Endodermal cell (in vitro differentiated cells): ENCODE results near the gene THSD7B. TPM values are rescaled to one million over a fixed set of nuclear protein-coding genes. Genes with fewer than 3 reads are reported as not detected.
A peak's percentile ranks its signal among the peaks of the same experiment; 100 is the strongest.

ENCODE experiments used
- DNase-seq: peaks from one replicate; pipeline ENCODE4 v3.0.0-alpha.2; 2017
- H3K27ac ChIP-seq: 2 replicates; pipeline ENCODE4 v1.5.1; 2013; ENCODE audit warnings: mild to moderate bottlenecking, low read depth, low read length, moderate library complexity
- H3K27me3 ChIP-seq: 2 replicates; pipeline ENCODE4 v1.6.1; 2013; ENCODE audit warnings: mild to moderate bottlenecking, low read length, moderate library complexity; ENCODE audit not compliant: insufficient read depth, control insufficient read depth, poor library complexity, severe bottlenecking
- H3K36me3 ChIP-seq: 2 replicates; pipeline ENCODE4 v1.7.0; 2013; ENCODE audit warnings: mild to moderate bottlenecking, low read length, moderate library complexity; ENCODE audit not compliant: control insufficient read depth, insufficient read depth
- H3K4me1 ChIP-seq: one replicate; pipeline ENCODE4 v1.7.0; 2013; ENCODE audit warnings: low read length; ENCODE audit not compliant: control insufficient read depth, insufficient read depth
- H3K4me3 ChIP-seq: 2 replicates; pipeline ENCODE4 v1.5.1; 2013; ENCODE audit warnings: mild to moderate bottlenecking, low read length, moderate library complexity
- H3K9ac ChIP-seq: 2 replicates; pipeline ENCODE4 v1.6.1; 2013; ENCODE audit warnings: mild to moderate bottlenecking, low read length, moderate library complexity; ENCODE audit not compliant: poor library complexity, severe bottlenecking; ENCODE audit errors: extremely low read depth
- H3K9me3 ChIP-seq: 2 replicates; pipeline ENCODE4 v1.6.1; 2013; ENCODE audit warnings: mild to moderate bottlenecking, low read length, moderate library complexity; ENCODE audit not compliant: control insufficient read depth
- H3K27ac Mint-ChIP-seq: 2 replicates; pipeline ENCODE4 v1.8.0; 2020; ENCODE audit warnings: mixed read lengths
- H3K27me3 Mint-ChIP-seq: 2 replicates; pipeline ENCODE4 v1.8.0; 2021; ENCODE audit warnings: mild to moderate bottlenecking, mixed read lengths; ENCODE audit not compliant: insufficient read depth
- H3K36me3 Mint-ChIP-seq: 2 replicates; pipeline ENCODE4 v1.8.0; 2020; ENCODE audit warnings: low read depth, mixed read lengths
- H3K4me1 Mint-ChIP-seq: 2 replicates; pipeline ENCODE4 v1.8.0; 2020; ENCODE audit warnings: mixed read lengths
- H3K4me3 Mint-ChIP-seq: 2 replicates; pipeline ENCODE4 v1.8.0; 2020; ENCODE audit warnings: mild to moderate bottlenecking, moderate library complexity, mixed read lengths
- H3K9me3 Mint-ChIP-seq: 2 replicates; pipeline ENCODE4 v1.8.0; 2020; ENCODE audit warnings: mild to moderate bottlenecking, mixed read lengths
- WGBS, 2 experiments: methylation state at CpG; one replicate each; pipeline versions ENCODE4 v1.1.5 to v1.1.7; 2013; ENCODE audit warnings: missing lambda C conversion rate in 2 of 2, mixed read lengths in 1 of 2; ENCODE audit not compliant: insufficient coverage in 1 of 2, insufficient read length in 1 of 2; 5-methylcytosine and 5-hydroxymethylcytosine counted together
- total RNA-seq, 2 donors: library from RNA; stranded (reverse); fragmentation: NEBNext Ultra II Directional in 1 of 2; extraction: Animal tissue kit (Norgen Biotek cat#: 25700) in 1 of 2; gene quantifications; 2 replicates in 1 of 2; 3 replicates in 1 of 2; pipeline ENCODE4 v1.2.1, GENCODE V29; 2021
- TF ChIP-seq, protein P1 (sequence below): fragments of 200-600 bp; sonication (generic); conservative IDR thresholded peaks from 2 replicates; pipeline ENCODE4 v1.5.0; 2021; ENCODE audit warnings: antibody characterized with exemption, mild to moderate bottlenecking

The THSD7B gene
- total RNA-seq, 2 donors from 2014 or later, result 1.8 to 2.6 TPM

DNA sequence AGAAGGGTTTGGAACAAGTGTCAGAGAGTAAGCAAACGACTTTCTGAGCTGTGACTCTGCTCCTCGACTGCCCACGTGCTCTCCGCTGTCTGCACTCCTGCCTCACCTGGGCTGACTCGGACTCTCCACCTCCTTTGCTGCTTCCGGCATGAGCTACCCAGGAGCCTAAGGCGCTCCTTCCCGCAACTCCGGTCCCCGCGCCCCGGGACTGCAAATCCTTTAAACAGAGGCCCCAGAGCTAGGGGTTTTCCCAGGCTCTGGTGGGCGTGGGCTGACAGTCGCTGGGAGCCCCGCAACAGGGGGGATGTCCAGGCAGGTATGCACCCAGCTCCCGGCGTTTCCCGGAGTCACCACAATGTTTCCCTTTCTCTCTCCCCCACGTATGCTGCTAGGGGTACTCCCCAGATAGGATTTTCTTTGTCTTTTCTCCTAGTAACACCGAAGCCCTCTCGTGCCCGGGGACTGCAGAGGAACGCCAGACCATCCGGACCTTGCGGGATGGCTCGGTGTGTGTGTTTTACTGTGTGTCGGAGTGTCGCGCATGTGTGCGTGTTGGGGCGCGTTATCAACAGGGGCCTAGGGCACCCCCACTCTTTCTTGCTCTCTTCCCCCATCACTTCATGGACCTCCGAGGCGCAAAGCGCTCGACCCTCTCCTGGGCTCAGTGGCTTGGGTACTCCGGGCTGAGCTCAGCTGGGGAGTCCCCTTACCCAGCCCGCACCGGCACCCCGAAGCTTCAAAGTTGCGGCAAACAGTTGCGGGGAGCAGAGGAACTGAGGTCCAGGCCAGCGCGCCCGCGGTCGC, 691 bp upstream of the THSD7B start:
- Mint-ChIP-seq H3K4me1 (peaks cover 19% of the 10 kb centered on the region), H3K4me3 (peak overlapping the region; percentile 65), H3K9me3 (no peaks in the 10 kb centered on the region), H3K36me3 (no peaks in the 10 kb centered on the region), H3K27me3 (peaks cover 94% of the 10 kb centered on the region), H3K27ac (no peak overlapping the region)
- 2 to 3% methylated on average over 6 to 47 of the region's 47 CpGs for WGBS, 2 experiments
- Histone ChIP-seq H3K9me3 (no peaks in the 10 kb centered on the region), H3K27me3 (peaks cover 97% of the 10 kb centered on the region), H3K4me3 (peak overlapping the region; percentile 82), H3K9ac (no peak overlapping the region), H3K4me1 (peaks cover 5% of the 10 kb centered on the region), H3K36me3 (no peaks in the 10 kb centered on the region), H3K27ac (no peak overlapping the region)
- TF ChIP-seq, protein P1, sequence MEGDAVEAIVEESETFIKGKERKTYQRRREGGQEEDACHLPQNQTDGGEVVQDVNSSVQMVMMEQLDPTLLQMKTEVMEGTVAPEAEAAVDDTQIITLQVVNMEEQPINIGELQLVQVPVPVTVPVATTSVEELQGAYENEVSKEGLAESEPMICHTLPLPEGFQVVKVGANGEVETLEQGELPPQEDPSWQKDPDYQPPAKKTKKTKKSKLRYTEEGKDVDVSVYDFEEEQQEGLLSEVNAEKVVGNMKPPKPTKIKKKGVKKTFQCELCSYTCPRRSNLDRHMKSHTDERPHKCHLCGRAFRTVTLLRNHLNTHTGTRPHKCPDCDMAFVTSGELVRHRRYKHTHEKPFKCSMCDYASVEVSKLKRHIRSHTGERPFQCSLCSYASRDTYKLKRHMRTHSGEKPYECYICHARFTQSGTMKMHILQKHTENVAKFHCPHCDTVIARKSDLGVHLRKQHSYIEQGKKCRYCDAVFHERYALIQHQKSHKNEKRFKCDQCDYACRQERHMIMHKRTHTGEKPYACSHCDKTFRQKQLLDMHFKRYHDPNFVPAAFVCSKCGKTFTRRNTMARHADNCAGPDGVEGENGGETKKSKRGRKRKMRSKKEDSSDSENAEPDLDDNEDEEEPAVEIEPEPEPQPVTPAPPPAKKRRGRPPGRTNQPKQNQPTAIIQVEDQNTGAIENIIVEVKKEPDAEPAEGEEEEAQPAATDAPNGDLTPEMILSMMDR, result no peak
- peak; percentile 86 for DNase-seq

DNA sequence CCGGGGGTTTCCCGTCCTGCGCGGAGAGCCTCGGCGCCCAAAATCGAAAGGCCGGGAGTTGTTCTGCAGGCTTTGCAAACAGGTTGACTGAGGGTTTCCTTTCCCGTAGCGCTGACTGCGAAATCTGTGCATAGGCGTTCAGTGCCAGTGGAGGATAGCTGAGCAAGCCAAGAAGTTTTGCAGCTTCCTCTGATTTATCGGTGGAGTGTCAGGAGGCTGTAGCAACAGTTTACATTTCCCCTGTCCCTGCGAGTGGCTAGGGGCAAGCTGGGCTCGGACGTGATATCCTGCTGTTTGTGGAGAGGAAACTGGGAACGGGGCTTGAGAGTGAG, 694 bp downstream of the THSD7B start:
- Histone ChIP-seq H3K27ac (no peak overlapping the region), H3K27me3 (peaks cover 91% of the 10 kb centered on the region), H3K9ac (no peak overlapping the region), H3K4me1 (peaks cover 5% of the 10 kb centered on the region), H3K4me3 (peak overlapping the region; percentile 82), H3K36me3 (no peaks in the 10 kb centered on the region), H3K9me3 (no peaks in the 10 kb centered on the region)
- H3K9me3 Mint-ChIP-seq, result no peaks in the 10 kb centered on the region
- H3K36me3 Mint-ChIP-seq, result no peaks in the 10 kb centered on the region
- peak; percentile 70 for DNase-seq
- peaks cover 19% of the 10 kb centered on the region for H3K4me1 Mint-ChIP-seq
- peaks cover 89% of the 10 kb centered on the region for H3K27me3 Mint-ChIP-seq
- no peak overlapping the region for H3K27ac Mint-ChIP-seq
- WGBS, 2 experiments, result 0 to 2% methylated on average over 7 to 17 of the region's 17 CpGs
- peak overlapping the region; percentile 65 for H3K4me3 Mint-ChIP-seq
- TF ChIP-seq, protein P1, result no peak

DNA sequence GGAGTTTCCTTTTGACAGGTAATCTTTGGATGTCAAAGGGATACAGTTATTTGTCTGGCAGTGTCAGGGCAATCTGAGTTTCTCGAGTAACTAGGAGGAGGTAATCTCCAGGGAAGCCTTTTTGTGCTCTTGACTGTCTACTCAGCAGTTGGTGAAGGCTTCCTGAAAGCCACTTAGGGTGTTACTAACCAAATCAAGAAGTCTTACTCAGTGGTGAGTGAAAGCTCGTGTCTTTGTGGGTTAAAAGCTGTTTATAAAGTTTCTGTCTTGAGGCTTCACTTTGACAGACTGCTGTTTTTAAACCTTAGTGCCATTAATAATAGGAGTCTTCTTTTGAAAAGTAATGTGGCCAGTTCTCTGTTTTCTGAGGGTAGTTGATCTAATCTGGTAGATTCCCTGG, 1.7 kb downstream of the THSD7B start:
- Mint-ChIP-seq H3K36me3 (no peaks in the 10 kb centered on the region), H3K27me3 (peaks cover 82% of the 10 kb centered on the region), H3K27ac (no peak overlapping the region), H3K4me3 (peak overlapping the region; percentile 65), H3K9me3 (no peaks in the 10 kb centered on the region), H3K4me1 (peaks cover 19% of the 10 kb centered on the region)
- TF ChIP-seq, protein P1, result no peak
- peak overlapping the region; percentile 82 for H3K4me3 ChIP-seq
- H3K36me3 ChIP-seq, result no peaks in the 10 kb centered on the region
- DNase-seq, result no peak
- peaks cover 81% of the 10 kb centered on the region for H3K27me3 ChIP-seq
- no peaks in the 10 kb centered on the region for H3K9me3 ChIP-seq
- WGBS, 2 experiments, result 38 to 47% methylated on average over 2 of the region's 2 CpGs
- peaks cover 5% of the 10 kb centered on the region for H3K4me1 ChIP-seq
- no peak overlapping the region for H3K27ac ChIP-seq
- H3K9ac ChIP-seq, result no peak overlapping the region
